Superior temporal gyrus (tissue), 1 donor: Measurements from ENCODE around the gene VAMP3.

ENCODE experiments used
- DNase-seq: peaks from one replicate; pipeline ENCODE4 v3.0.0-alpha.2; 2016; ENCODE audit errors: extremely low spot score

The VAMP3 gene

GRCh38 chr1:7813677-7814373 lies 42.7 kb downstream of the VAMP3 start:
- no peak for DNase-seq

DNA sequence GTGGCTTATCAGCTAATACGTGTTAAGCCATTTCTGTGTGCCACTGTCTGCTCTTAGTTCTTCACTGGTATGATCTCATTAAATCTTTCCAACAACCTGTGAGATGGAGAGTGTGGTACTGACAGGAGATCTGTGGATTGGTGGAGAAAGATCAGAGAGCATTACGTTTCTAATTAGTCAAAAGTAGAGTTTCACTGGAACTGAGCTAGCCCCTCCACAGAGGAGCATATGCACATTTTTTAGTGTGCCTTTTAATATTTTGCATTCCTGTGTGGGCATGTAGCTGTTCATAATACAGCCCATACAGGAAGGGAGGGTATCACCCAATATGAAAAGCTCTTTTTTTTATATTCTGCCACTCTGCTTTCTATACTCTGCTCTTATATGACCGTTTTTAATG lies 50.2 kb downstream of the VAMP3 start:
- no peak for DNase-seq

GRCh38 chr1:7824701-7825100 lies 53.6 kb downstream of the VAMP3 start:
- no peak for DNase-seq

GRCh38 chr1:7826363-7826762 lies 55.3 kb downstream of the VAMP3 start:
- no peak for DNase-seq

GRCh38 chr1:7827126-7827955 lies 56.2 kb downstream of the VAMP3 start:
- DNase-seq = no peak
